GM13976 (cell line): ENCODE data around the gene MVB12A.
A peak's percentile ranks its signal among the peaks of the same experiment; 100 is the strongest.

Experiments
- DNase-seq: peaks from one replicate; pipeline ENCODE4 v3.0.0; 2012; ENCODE audit warnings: low spot score
- in situ Hi-C: fragments of 300-500 bp; cut with MboI; formaldehyde crosslinking; loops from one replicate; pipeline ENCODE4 v1.12.0; 2022; ENCODE audit warnings: low sequenced_read_pairs, mixed read lengths, inconsistent platforms; ENCODE audit not compliant: unreplicated experiment
- TF ChIP-seq, protein P1 (sequence below): IDR thresholded peaks from 2 replicates; pipeline ENCODE4 v1.5.1; 2012; ENCODE audit warnings: borderline replicate concordance, mild to moderate bottlenecking; ENCODE audit not compliant: insufficient read depth; ENCODE audit errors: extremely low read depth, missing control alignments, control extremely low read depth

MVB12A gene

DNA sequence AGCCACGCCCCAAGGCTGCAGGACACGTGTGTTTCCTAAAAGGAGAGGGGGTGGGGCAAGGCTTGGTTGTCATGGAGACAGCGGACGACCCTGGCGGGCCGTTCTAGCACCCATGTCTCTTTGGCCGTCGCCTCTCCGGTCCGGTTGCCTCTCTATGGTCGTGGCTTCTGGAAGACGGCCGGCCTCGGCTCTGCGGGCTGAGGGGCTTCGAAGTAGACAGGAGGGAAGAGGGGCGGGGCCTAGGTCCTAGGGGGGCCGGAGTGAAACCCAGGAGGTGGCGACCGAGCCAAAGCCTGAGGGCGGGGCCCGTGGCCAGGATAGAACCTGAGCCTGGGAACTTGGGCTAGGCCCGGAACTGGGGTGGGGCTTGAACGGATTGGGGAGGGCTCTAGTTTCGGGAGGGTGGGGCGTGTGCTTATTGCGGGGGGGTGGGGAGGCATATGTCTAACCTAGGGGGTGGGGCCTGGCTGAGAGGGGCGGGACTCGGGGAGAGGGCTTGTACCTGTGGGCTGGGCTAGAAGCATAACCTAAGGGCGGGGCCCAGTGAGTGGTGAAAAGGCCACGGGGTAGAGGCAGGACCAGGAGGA lies 49.7 kb downstream of the MVB12A start:
- TF ChIP-seq, protein P1, sequence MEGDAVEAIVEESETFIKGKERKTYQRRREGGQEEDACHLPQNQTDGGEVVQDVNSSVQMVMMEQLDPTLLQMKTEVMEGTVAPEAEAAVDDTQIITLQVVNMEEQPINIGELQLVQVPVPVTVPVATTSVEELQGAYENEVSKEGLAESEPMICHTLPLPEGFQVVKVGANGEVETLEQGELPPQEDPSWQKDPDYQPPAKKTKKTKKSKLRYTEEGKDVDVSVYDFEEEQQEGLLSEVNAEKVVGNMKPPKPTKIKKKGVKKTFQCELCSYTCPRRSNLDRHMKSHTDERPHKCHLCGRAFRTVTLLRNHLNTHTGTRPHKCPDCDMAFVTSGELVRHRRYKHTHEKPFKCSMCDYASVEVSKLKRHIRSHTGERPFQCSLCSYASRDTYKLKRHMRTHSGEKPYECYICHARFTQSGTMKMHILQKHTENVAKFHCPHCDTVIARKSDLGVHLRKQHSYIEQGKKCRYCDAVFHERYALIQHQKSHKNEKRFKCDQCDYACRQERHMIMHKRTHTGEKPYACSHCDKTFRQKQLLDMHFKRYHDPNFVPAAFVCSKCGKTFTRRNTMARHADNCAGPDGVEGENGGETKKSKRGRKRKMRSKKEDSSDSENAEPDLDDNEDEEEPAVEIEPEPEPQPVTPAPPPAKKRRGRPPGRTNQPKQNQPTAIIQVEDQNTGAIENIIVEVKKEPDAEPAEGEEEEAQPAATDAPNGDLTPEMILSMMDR = no peak
- in situ Hi-C loops = no loop called here
- peak; percentile 90 for DNase-seq

DNA sequence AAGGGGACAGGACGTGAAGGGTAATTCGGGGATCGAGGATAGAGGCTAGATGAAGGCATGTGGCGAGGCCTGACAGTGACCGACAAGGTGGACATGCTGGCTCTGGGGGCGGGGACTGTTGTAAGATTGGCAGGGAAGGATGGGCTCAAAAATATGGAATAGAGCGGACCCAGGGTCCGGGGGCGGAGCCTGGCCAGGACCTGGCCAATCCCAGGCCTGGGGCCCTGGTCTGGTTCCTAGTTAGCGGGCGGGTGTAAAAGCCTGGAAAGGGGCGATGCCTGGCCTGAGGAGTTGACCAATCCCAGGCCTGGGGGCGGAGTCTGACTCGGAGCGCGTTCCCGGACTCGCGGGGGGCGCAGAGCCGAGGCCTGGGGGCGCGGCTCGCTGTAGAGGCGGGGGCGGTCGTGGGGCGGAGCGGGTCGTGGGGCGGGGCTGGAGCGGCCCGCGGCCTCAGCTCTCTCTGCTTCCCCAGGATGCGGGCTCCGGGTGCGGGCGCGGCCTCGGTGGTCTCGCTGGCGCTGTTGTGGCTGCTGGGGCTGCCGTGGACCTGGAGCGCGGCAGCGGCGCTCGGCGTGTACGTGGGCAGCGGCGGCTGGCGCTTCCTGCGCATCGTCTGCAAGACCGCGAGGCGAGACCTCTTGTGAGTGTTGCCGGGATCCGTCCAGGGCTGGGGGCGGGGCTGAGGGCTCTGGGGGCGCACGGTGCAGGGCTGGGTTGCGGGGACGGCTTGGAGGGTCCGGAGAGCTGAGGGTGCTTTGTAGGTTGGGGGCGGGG lies 50.4 kb downstream of the MVB12A start, which contains the start of gene SLC27A1:
Gene SLC27A1, plus strand, starts transcription at position 457 of the 774 bp plus-strand sequence. Its CDS starts 17 bp downstream, at position 474.
- in situ Hi-C loops = no loop called here
- TF ChIP-seq, protein P1 = no peak
- peak; percentile 94 for DNase-seq

DNA sequence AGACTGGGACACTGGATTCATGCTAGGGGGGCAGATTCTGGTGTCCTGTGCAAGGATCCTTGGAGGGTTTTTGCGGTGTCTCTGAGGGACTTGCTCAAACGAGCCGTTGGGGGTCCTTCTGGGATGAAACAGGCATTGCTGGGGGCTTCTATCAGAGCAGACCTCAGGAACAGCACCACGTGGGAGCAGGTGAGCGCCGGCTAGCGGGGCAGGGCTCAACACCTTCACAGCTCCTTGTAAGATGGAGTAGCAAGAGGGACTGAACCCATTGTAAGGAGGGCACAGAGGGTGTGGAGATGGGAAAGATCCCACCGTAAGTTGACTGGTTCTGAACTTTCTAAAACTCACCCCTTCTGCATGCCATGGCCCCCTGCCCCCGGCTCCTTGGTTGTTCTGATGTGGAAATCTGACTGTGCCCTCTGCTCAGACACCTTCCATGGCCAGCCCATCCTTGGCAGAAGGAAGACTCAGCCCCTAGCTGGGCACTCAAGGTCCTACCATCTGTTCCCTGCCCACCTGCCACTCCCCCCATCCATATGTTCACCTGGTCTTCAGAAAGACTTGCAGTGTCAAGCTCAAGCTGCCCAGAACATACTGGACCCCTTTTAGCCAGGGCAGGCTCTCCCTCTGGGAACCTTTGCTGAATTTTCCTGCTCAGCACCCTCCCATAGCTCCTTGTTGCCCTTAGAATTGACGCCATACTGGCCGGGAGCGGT lies 51.7 kb downstream of the MVB12A start:
- in situ Hi-C loops = no loop called here
- TF ChIP-seq, protein P1 = no peak
- no peak for DNase-seq

DNA sequence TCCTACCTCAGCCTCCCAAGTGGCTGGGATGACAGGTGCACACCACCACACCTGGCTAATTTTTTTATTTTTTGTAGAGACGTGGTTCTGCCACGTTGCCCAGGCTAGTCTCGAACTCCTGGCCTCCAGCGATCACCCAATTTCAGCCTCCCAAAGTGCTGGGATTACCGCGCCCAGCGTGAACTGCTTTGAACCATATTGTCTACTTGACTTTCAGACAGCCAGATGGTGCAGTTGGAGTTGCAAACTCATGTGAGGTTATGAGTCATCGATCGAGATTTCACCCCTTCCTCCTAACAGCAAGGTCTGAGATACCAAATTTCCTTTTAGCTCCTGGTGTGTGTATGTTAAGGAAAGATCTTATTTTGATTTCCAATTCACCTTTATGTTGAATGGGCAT lies 53.2 kb downstream of the MVB12A start:
- in situ Hi-C loops = no loop called here
- no peak for DNase-seq
- TF ChIP-seq, protein P1 = peak; percentile 13
